SKM-1 (cell line): ENCODE data around the gene CPT1C.

Experiments used
- DNase-seq: peaks from one replicate; lab custom pipeline; 2025; ENCODE audit not compliant: unreplicated experiment; lab: John Stamatoyannopoulos, UW

Gene CPT1C

GRCh38 chr19:49660338-49660961, 30.5 kb upstream of the CPT1C start:
- DNase-seq: no peak

GRCh38 chr19:49662011-49662410, 28.9 kb upstream of the CPT1C start:
- DNase-seq: no peak

GRCh38 chr19:49663224-49663623, 27.7 kb upstream of the CPT1C start:
- no peak for DNase-seq

DNA sequence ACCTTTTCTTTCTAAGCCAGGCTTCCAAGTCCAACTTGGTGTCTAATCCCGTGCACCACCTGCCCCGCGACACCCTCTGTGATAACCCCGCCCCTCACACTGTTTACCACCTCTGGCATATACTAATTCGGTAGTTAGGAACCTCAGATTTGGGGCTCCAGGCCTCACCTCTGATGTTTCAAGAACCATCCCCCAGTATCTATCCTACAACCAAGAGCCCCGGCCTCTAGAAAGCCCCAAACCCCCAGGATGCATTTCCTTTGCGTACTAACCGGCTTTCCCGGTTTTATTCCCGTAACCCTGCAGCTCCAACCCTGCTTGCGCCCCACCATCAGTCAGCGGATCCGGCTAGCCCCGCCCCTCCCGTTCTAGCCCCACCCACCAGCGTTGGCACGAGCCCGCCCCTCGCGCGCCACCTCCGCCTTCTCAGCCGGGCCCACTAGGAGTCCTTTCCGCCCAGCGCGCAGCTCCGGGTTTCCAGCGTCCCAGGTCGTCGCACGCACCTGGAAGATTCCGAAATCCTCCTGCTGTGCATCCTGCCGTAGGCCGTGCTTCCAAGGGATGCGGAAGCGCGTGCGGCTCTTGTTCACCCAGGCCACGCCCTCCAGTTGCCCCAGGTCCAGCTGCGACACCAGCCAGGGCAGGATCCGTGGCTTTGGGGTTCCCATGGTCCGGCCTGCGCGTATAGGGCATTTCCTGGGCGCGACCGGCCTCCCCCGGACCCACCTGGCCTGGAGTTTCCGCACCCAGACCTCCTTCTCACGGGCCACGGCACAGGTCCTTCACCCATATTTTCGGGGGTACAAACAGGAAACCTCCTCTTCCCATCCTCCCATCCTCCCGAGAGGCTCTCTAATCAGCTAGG, 26.5 kb upstream of the CPT1C start:
- DNase-seq: no peak

GRCh38 chr19:49665036-49665350, 25.9 kb upstream of the CPT1C start:
- DNase-seq: no peak

- peak; percentile 41 for DNase-seq
Observed at GRCh38 chr19:49665351-49666119, 25.4 kb upstream of the CPT1C start, which contains the start of the genes BCL2L12 and IRF3. BCL2L12 (plus strand) TSS chr19:49665933; CDS start chr19:49666693, 760 bp downstream. IRF3 (minus strand) TSS chr19:49665857; CDS start chr19:49664838, 1,019 bp downstream.

- no peak for DNase-seq
Observed at GRCh38 chr19:49666120-49666444, 24.8 kb upstream of the CPT1C start.

DNA sequence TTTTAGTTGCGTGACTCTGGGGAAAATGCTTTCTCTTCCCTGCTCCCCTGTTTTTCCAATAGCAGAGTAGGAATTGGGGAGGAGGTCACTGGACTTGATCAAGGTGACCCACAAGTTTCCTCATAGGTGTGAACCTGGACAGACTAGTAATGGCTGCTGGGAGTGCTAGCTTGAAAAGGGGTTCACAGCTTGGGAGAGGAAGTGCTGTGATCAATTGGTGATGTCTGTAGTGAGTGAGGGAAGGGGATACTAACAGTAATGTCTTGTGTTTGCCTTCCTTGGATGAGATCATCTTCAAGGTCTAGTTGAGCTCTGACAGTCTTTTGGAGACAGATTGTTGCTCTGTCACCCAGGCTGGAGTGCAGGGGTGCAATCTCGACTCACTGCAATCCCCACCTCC, 23.4 kb upstream of the CPT1C start:
- DNase-seq: no peak

- no peak for DNase-seq
Observed at GRCh38 chr19:49669516-49669915, 21.4 kb upstream of the CPT1C start.

GRCh38 chr19:49672131-49672919, 18.6 kb upstream of the CPT1C start:
- peak; percentile 15 for DNase-seq

DNA sequence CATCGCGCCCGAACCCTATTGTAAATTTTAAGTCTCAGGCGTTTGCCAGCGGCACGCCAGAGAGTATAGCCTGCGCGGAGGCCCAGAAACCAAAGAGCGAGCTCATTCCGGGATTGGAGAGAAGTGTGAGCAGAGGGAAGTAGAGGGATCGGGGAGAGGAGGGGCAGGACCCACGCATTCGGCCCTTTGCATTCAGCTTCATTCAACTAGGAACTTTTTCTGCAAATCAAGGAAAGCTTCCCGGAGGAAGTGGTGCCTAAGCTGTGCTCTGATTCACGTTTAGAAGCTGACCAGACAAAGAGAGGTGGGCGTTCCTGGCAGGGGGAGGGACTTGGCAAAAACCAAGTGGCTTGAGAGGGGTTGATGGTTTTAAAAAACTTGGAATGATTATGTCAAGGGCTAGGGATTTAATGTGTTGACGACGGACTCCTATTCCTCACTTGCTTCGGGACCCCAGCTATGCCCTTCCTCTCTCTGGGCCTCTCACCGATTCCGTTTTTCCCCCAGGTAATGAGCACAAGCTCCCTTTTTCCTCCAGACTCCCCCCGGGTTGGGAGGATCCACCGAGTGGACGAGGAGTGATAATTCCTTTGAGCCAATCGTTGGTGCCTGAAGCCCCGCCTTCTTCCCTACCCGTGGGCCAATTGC, 14.7 kb upstream of the CPT1C start:
- no peak for DNase-seq

DNA sequence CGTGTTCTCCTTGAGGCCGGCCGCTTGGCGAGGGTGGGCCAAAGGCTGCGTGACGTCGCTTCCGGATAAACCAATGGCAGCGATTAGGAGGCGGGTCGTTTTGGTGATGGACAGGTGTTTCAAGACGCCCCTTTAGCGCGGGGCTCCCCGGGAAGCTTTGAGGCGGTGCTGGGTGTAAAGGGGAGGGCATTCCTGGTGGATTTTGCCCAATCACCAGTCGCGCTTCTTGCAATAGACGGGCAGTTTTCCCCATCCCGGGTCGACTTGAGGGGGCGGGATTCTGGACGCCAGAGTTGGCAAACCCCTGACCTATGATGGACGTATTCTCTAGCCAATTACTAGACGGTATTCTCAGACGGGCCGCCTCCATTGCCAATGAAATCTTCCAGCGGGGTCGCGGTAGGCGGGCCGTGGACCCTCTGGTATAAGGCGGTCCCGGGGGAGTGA, 14.1 kb upstream of the CPT1C start:
- peak; percentile 87 for DNase-seq

GRCh38 chr19:49677231-49677900, 13.6 kb upstream of the CPT1C start, which contains the start of gene PRMT1:
PRMT1 (plus strand) TSS chr19:49677271; CDS start chr19:49677281, 10 bp downstream.
- DNase-seq: no peak

GRCh38 chr19:49677901-49678674, 12.8 kb upstream of the CPT1C start:
- no peak for DNase-seq

DNA sequence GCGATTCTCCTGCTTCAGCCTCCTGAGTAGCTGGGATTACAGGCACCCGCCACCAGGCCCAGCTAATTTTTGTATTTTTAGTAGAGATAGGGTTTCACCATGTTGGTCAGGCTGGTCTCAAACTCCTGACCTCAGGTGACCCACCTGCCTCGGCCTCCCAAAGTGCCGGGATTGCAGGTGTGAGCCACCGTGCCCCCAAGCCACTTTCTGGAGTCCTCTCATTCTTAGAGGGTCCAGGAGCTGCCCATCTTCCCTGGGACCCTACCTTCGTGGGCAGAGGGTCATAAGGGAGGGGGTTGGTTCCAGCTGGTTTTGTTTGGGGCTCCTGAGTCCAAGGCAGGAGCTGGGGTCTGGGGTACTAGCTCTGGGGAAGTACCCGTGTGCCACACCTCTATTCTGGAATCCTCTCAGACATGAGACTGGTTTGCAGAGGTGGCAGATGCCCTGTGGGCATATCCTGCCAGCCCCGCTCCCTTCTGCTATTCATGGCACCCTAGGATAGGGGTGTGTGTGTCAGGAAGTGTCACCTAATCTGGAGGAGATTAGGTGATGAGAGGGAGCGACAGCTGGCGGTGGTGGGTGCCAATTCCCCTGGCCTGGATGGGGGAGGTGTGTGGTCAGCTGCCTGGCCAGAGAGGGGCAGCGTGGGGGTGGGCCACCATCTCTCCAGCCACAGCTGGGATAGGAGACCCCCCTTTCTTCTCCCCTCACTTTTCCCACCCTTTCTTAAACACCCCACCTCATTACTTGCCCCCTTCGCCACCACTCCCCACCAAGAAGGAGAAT, 11.7 kb upstream of the CPT1C start:
- no peak for DNase-seq

GRCh38 chr19:49679771-49680413, 11.0 kb upstream of the CPT1C start:
- no peak for DNase-seq

DNA sequence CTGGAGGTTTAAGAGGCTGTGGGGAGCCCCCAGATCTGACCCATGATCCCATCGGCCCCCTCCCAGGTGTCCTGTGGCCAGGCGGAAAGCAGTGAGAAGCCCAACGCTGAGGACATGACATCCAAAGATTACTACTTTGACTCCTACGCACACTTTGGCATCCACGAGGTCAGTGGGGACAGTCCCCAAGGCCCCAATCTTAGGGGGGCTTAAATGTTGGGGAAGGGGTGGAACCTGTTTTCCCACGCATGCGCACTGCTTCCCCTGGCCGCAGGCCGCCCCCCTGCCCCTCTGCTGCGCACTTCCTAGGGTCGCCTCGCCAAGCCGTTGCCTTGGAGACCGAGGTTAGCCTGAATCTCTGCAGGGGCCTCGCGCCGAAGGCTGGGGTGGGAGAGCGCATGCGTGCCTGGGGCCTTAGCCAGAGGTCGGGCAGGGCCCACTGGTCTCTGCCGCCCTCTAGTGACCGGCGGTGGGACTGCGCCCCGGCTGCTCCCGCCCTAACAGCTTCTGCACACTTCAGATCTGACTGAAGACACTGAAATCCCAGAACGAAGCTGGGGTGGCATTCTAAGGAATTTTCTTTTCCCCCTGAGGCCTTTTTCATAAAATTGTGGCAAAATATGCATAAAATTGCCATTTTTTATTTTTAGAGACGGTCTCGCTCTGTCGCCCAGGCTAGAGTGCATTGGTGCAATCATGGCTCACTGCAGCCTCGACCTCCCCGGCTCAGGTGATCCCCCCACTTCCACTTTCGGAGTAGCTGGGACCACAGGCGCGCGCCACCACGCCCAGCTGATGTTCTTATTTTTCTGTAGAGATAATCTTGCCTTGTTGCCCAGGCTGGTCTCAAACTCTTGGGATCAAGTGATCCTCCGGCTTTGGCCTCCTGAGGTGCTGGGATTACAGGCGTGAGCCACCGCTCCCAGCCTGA, 10.2 kb upstream of the CPT1C start:
- no peak for DNase-seq
